Measurements from ENCODE around the gene XYLB.

XYLB gene

GRCh38 chr3:38371541-38372213 lies 25.1 kb downstream of the XYLB start:
- peaks cover 2% of the 10 kb centered on the region for H3K4me1 ChIP-seq (ENCODE audit: insufficient read depth, insufficient read length)
- no peak overlapping the region for H3K4me3 ChIP-seq (ENCODE audit: insufficient read length, low read depth)
- DNase-seq (ENCODE audit: low read depth, low spot score), result no peak
- peaks cover 89% of the 10 kb centered on the region for H3K36me3 ChIP-seq (ENCODE audit: insufficient read depth, insufficient read length, low read length)
- no peaks in the 10 kb centered on the region for H3K27me3 ChIP-seq (ENCODE audit: insufficient read depth, insufficient read length)
- TF ChIP-seq ZNF274 (IDR thresholded peaks at IDR 0.05; ENCODE audit: low read depth, low read length), result no peak
- no peak for TF ChIP-seq SUZ12 (IDR thresholded peaks at IDR 0.05; ENCODE audit: extremely low read depth, insufficient read depth, insufficient read length)
- no peak for TF ChIP-seq YY1 (IDR thresholded peaks at IDR 0.05; ENCODE audit: insufficient read depth, insufficient read length)
- peaks cover 6% of the 10 kb centered on the region; the same call in 1 of the 2 replicates for H3K9me3 ChIP-seq (ENCODE audit: insufficient read depth, low read length)
- H3K9ac ChIP-seq (ENCODE audit: insufficient read length, low read depth), result no peak overlapping the region

- Histone ChIP-seq H3K9me3 (ENCODE audit: insufficient read depth, low read length) (peaks cover 6% of the 10 kb centered on the region; the same call in 1 of the 2 replicates), H3K27me3 (ENCODE audit: insufficient read depth, insufficient read length) (no peaks in the 10 kb centered on the region), H3K4me1 (ENCODE audit: insufficient read depth, insufficient read length) (peaks cover 2% of the 10 kb centered on the region), H3K4me3 (ENCODE audit: insufficient read length, low read depth) (no peak overlapping the region), H3K9ac (ENCODE audit: insufficient read length, low read depth) (no peak overlapping the region), H3K36me3 (ENCODE audit: insufficient read depth, insufficient read length, low read length) (peaks cover 89% of the 10 kb centered on the region)
- TF ChIP-seq YY1 (IDR thresholded peaks at IDR 0.05; ENCODE audit: insufficient read depth, insufficient read length) (no peak), SUZ12 (IDR thresholded peaks at IDR 0.05; ENCODE audit: extremely low read depth, insufficient read depth, insufficient read length) (no peak), ZNF274 (IDR thresholded peaks at IDR 0.05; ENCODE audit: low read depth, low read length) (no peak)
- no peak for DNase-seq (ENCODE audit: low read depth, low spot score)
These were observed 25.6 kb downstream of the XYLB start for GRCh38 chr3:38372214-38372601.

GRCh38 chr3:38374221-38374620 lies 27.6 kb downstream of the XYLB start:
- H3K36me3 ChIP-seq (ENCODE audit: insufficient read depth, insufficient read length, low read length), result peaks cover 92% of the 10 kb centered on the region
- no peaks in the 10 kb centered on the region for H3K9me3 ChIP-seq (ENCODE audit: insufficient read depth, low read length)
- peaks cover 2% of the 10 kb centered on the region for H3K4me1 ChIP-seq (ENCODE audit: insufficient read depth, insufficient read length)
- no peak overlapping the region for H3K4me3 ChIP-seq (ENCODE audit: insufficient read length, low read depth)
- DNase-seq (ENCODE audit: low read depth, low spot score), result no peak
- no peak for TF ChIP-seq ZNF274 (IDR thresholded peaks at IDR 0.05; ENCODE audit: low read depth, low read length)
- TF ChIP-seq SUZ12 (IDR thresholded peaks at IDR 0.05; ENCODE audit: extremely low read depth, insufficient read depth, insufficient read length), result no peak
- TF ChIP-seq YY1 (IDR thresholded peaks at IDR 0.05; ENCODE audit: insufficient read depth, insufficient read length), result no peak
- H3K9ac ChIP-seq (ENCODE audit: insufficient read length, low read depth), result no peak overlapping the region
- H3K27me3 ChIP-seq (ENCODE audit: insufficient read depth, insufficient read length), result no peaks in the 10 kb centered on the region

GRCh38 chr3:38375072-38375471 lies 28.5 kb downstream of the XYLB start:
- Histone ChIP-seq H3K4me3 (ENCODE audit: insufficient read length, low read depth) (no peak overlapping the region), H3K27me3 (ENCODE audit: insufficient read depth, insufficient read length) (no peaks in the 10 kb centered on the region), H3K9me3 (ENCODE audit: insufficient read depth, low read length) (no peaks in the 10 kb centered on the region), H3K9ac (ENCODE audit: insufficient read length, low read depth) (no peak overlapping the region), H3K4me1 (ENCODE audit: insufficient read depth, insufficient read length) (peaks cover 2% of the 10 kb centered on the region), H3K36me3 (ENCODE audit: insufficient read depth, insufficient read length, low read length) (peaks cover 94% of the 10 kb centered on the region)
- no peak for TF ChIP-seq SUZ12 (IDR thresholded peaks at IDR 0.05; ENCODE audit: extremely low read depth, insufficient read depth, insufficient read length)
- no peak for TF ChIP-seq YY1 (IDR thresholded peaks at IDR 0.05; ENCODE audit: insufficient read depth, insufficient read length)
- no peak for TF ChIP-seq ZNF274 (IDR thresholded peaks at IDR 0.05; ENCODE audit: low read depth, low read length)
- no peak for DNase-seq (ENCODE audit: low read depth, low spot score)

GRCh38 chr3:38375488-38376097 lies 29.0 kb downstream of the XYLB start:
- peaks cover 2% of the 10 kb centered on the region for H3K4me1 ChIP-seq (ENCODE audit: insufficient read depth, insufficient read length)
- no peaks in the 10 kb centered on the region for H3K27me3 ChIP-seq (ENCODE audit: insufficient read depth, insufficient read length)
- no peak for TF ChIP-seq SUZ12 (IDR thresholded peaks at IDR 0.05; ENCODE audit: extremely low read depth, insufficient read depth, insufficient read length)
- no peak for TF ChIP-seq ZNF274 (IDR thresholded peaks at IDR 0.05; ENCODE audit: low read depth, low read length)
- no peak for TF ChIP-seq YY1 (IDR thresholded peaks at IDR 0.05; ENCODE audit: insufficient read depth, insufficient read length)
- no peaks in the 10 kb centered on the region for H3K9me3 ChIP-seq (ENCODE audit: insufficient read depth, low read length)
- H3K9ac ChIP-seq (ENCODE audit: insufficient read length, low read depth), result no peak overlapping the region
- no peak overlapping the region for H3K4me3 ChIP-seq (ENCODE audit: insufficient read length, low read depth)
- H3K36me3 ChIP-seq (ENCODE audit: insufficient read depth, insufficient read length, low read length), result peaks cover 93% of the 10 kb centered on the region
- DNase-seq (ENCODE audit: low read depth, low spot score), result no peak

- Histone ChIP-seq H3K4me3 (ENCODE audit: insufficient read length, low read depth) (no peak overlapping the region), H3K9ac (ENCODE audit: insufficient read length, low read depth) (no peak overlapping the region), H3K36me3 (ENCODE audit: insufficient read depth, insufficient read length, low read length) (peaks cover 92% of the 10 kb centered on the region), H3K27me3 (ENCODE audit: insufficient read depth, insufficient read length) (no peaks in the 10 kb centered on the region), H3K4me1 (ENCODE audit: insufficient read depth, insufficient read length) (peaks cover 2% of the 10 kb centered on the region), H3K9me3 (ENCODE audit: insufficient read depth, low read length) (no peaks in the 10 kb centered on the region)
- TF ChIP-seq YY1 (IDR thresholded peaks at IDR 0.05; ENCODE audit: insufficient read depth, insufficient read length) (no peak), ZNF274 (IDR thresholded peaks at IDR 0.05; ENCODE audit: low read depth, low read length) (no peak), SUZ12 (IDR thresholded peaks at IDR 0.05; ENCODE audit: extremely low read depth, insufficient read depth, insufficient read length) (no peak)
- no peak for DNase-seq (ENCODE audit: low read depth, low spot score)
These were observed 29.7 kb downstream of the XYLB start for GRCh38 chr3:38376098-38376816.

GRCh38 chr3:38379201-38379770 lies 32.7 kb downstream of the XYLB start:
- Histone ChIP-seq H3K27me3 (ENCODE audit: insufficient read depth, insufficient read length) (no peaks in the 10 kb centered on the region), H3K36me3 (ENCODE audit: insufficient read depth, insufficient read length, low read length) (peaks cover 71% of the 10 kb centered on the region)

More at GRCh38 chr3:38379201-38379770, 32.7 kb downstream of the XYLB start:
- Histone ChIP-seq H3K9ac (ENCODE audit: insufficient read length, low read depth) (no peak overlapping the region), H3K9me3 (ENCODE audit: insufficient read depth, low read length) (no peaks in the 10 kb centered on the region), H3K4me3 (ENCODE audit: insufficient read length, low read depth) (no peak overlapping the region), H3K4me1 (ENCODE audit: insufficient read depth, insufficient read length) (peaks cover 5% of the 10 kb centered on the region)
- TF ChIP-seq ZNF274 (IDR thresholded peaks at IDR 0.05; ENCODE audit: low read depth, low read length) (no peak), YY1 (IDR thresholded peaks at IDR 0.05; ENCODE audit: insufficient read depth, insufficient read length) (no peak), SUZ12 (IDR thresholded peaks at IDR 0.05; ENCODE audit: extremely low read depth, insufficient read depth, insufficient read length) (no peak)
- no peak for DNase-seq (ENCODE audit: low read depth, low spot score)
